HL-60/S4 treated with retinoic acid at 250 ng/mL for 4 days and 3 days (cell line): ENCODE data around the gene SELENOT.

Experiments
- in situ Hi-C: fragments of 300-500 bp; cut with MboI; formaldehyde crosslinking; loops from 2 replicates; pipeline ENCODE4 v1.7.0; 2022; ENCODE audit warnings: low sequenced_read_pairs

The SELENOT gene

DNA sequence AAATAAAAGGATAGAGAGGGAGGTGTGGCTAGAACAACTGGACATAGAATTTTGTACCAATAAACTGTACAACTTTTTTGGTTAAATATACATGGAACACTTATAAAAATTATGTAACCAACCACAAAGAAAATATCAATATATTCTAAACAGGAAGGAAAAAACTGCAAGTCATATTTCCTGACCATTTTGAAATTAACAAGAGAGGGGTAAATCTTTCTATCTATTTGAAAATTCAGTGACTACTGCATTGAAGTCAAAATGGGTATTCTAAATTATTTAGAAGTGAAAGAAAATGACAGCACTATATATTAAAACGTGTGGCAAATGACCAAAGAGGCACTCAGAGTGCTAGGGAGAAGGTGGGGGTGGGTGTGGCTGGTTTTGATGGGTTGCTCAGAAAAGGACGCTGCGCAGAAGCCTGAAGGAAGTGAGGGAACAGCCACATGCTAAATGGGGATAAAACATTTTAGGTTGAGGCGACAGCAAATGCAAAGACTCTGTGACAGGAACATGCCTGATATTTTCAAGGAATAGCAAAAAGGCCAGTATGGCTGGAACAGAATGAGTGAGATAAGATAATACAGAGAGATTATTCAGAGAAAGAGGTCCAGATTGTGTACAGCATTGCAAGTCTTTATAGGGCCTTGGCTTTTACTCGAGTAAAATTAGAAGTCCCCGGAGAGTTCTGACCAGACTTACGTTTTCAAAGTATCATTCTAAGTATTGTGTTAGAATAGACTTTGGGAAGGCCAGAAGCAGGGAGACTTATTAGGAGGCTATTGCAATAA, 59.5 kb downstream of the SELENOT start:
- in situ Hi-C loops, result no loop called here

DNA sequence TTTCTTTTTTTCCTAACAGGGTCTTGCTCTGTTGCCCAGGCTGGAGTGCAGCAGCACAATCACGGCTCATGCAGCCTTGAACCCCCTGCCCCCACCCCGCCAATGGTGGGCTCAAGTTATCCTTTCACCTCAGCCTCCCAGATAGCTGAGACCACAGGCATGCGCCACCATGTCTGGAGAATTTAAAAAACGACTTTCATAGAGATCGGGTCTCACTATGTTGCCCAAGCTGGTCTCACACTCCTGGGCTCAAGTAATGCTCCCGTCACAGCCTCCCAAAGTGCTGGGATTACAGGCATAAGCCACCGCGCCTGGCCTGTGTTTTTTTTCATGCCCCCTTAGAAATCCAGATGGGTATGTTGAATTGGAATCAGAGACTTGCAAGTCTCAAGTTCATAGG, 60.3 kb downstream of the SELENOT start:
- in situ Hi-C loops, result no loop called here

DNA sequence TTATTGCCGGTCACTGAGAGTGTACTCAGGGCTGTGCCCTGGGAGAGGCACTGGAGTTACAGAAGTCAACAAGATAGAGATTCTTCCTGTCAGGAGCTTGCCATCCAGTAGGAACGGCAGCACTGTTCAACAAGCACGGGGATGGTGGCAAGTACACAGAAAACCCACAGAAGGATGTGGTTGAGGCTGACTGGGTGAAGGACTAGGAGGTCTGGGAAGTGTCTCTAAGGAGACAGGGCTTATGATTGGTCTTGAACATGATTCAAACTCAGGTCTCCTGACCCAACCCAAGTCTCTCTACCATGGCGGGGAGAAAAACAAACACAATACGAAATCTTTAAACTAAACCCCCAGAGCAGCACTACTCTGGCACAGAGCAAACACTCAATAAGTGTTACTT, 63.0 kb downstream of the SELENOT start:
- in situ Hi-C loops, result no loop called here

DNA sequence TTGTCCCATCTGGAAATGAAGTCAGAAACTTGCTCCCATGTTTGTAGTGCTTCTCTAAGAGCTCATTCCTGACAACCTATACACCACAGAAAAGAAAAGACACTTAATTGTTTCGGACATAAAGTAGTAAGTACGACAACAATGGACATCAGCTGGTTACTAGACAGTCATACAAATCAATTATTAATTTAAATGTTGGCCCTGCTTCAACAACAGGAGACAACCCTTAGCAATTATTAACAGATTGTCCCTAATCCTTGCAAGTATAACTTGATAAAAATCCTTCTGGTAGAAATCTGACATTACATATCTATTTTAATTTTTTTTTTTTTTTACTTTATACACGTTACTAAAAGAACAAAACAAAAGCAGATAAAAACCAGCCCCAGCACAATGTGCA, 70.8 kb downstream of the SELENOT start:
- in situ Hi-C loops, result no loop called here

DNA sequence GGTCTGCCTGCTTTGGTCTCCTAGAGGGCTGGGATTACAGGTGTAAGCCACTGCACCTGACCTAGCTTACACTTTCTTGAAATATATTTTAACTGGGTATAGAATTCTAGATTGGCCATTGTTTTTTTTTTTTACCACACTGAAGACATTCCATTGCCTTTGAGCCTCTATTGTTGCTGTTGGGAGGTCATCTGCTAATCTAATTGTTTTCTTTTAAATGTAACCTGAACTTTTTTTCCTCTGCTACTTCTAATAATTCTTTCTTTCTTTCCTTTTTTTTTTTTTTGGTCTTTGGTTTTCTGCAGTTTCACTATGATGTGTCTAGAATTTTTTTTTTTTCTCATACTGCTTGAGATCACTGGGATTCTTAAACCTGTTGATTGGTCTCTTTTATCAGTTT, 72.5 kb downstream of the SELENOT start:
- in situ Hi-C loops, result no loop called here
